Activated T-cell treated with anti-CD3 and anti-CD28 coated beads, Interleukin-2, amount 50 U/mL, for 48 hours (primary cell): ENCODE results near the gene DOK6.

ENCODE experiments used
- DNase-seq, 2 experiments: peaks; one replicate each; pipeline ENCODE4 v3.0.0-alpha.2; 2020

The DOK6 gene

GRCh38 chr18:69556228-69556627 lies 155.5 kb downstream of the DOK6 start:
- no peak for DNase-seq

GRCh38 chr18:69557282-69557681 lies 156.6 kb downstream of the DOK6 start:
- no peak for DNase-seq

- no peak for DNase-seq
Observed at GRCh38 chr18:69558052-69558451, 157.4 kb downstream of the DOK6 start.

- DNase-seq = no peak
Observed at GRCh38 chr18:69559604-69560003, 158.9 kb downstream of the DOK6 start.

GRCh38 chr18:69564602-69565001 lies 163.9 kb downstream of the DOK6 start:
- DNase-seq = no peak

GRCh38 chr18:69567813-69568488 lies 167.3 kb downstream of the DOK6 start:
- DNase-seq = no peak

GRCh38 chr18:69569133-69569532 lies 168.4 kb downstream of the DOK6 start:
- DNase-seq = no peak

GRCh38 chr18:69574401-69574800 lies 173.7 kb downstream of the DOK6 start:
- no peak for DNase-seq

- DNase-seq = no peak
Observed at GRCh38 chr18:69580107-69580506, 179.4 kb downstream of the DOK6 start.

GRCh38 chr18:69584429-69584828 lies 183.7 kb downstream of the DOK6 start:
- DNase-seq = no peak

GRCh38 chr18:69585696-69586095 lies 185.0 kb downstream of the DOK6 start:
- DNase-seq = no peak

- DNase-seq = no peak
Observed at GRCh38 chr18:69586537-69586936, 185.8 kb downstream of the DOK6 start.

- no peak for DNase-seq
Observed at GRCh38 chr18:69588301-69588700, 187.6 kb downstream of the DOK6 start.

GRCh38 chr18:69590150-69590549 lies 189.5 kb downstream of the DOK6 start:
- DNase-seq = no peak

- DNase-seq = no peak
Observed at GRCh38 chr18:69596345-69596744, 195.7 kb downstream of the DOK6 start.

- DNase-seq = no peak
Observed at GRCh38 chr18:69597561-69597960, 196.9 kb downstream of the DOK6 start.

- no peak for DNase-seq
Observed at GRCh38 chr18:69599377-69599776, 198.7 kb downstream of the DOK6 start.

- DNase-seq = no peak
Observed at GRCh38 chr18:69612242-69612641, 211.6 kb downstream of the DOK6 start.

GRCh38 chr18:69616114-69616513 lies 215.4 kb downstream of the DOK6 start:
- no peak for DNase-seq

- DNase-seq = no peak
Observed at GRCh38 chr18:69617408-69617807, 216.7 kb downstream of the DOK6 start.

- DNase-seq = no peak
Observed at GRCh38 chr18:69617888-69618287, 217.2 kb downstream of the DOK6 start.

GRCh38 chr18:69622184-69622583 lies 221.5 kb downstream of the DOK6 start:
- DNase-seq = no peak

- no peak for DNase-seq
Observed at GRCh38 chr18:69622961-69623360, 222.3 kb downstream of the DOK6 start.

GRCh38 chr18:69626171-69626570 lies 225.5 kb downstream of the DOK6 start:
- DNase-seq = no peak

- no peak for DNase-seq
Observed at GRCh38 chr18:69626643-69627242, 226.1 kb downstream of the DOK6 start.
